Mesendoderm (in vitro differentiated cells): ENCODE data around the gene ZMAT3. TPM values are rescaled to one million over a fixed set of nuclear protein-coding genes. Genes with fewer than 3 reads are reported as not detected.
"Not testable (repeated sequence)": the region's sequence is repeated elsewhere in the genome, so short reads cannot be mapped to it uniquely, and the experiment has no call there.

Experiments used
- DNase-seq: peaks from one replicate; pipeline ENCODE4 v3.0.0; 2013
- H2AK5ac ChIP-seq: 2 replicates; pipeline ENCODE4 v1.6.1; 2013; ENCODE audit warnings: low read length, inconsistent platforms
- H2BK120ac ChIP-seq: 2 replicates; pipeline ENCODE4 v1.6.1; 2013; ENCODE audit warnings: low read depth, mild to moderate bottlenecking, low read length, moderate library complexity, mixed read lengths
- H2BK15ac ChIP-seq: replicated peaks from 2 replicates; pipeline ENCODE4 v1.6.1; 2013; ENCODE audit warnings: low read depth, mild to moderate bottlenecking, moderate library complexity
- H2BK5ac ChIP-seq: 2 replicates; pipeline ENCODE4 v1.6.1; 2013; ENCODE audit warnings: low read length, inconsistent platforms
- H3K18ac ChIP-seq: 2 replicates; pipeline ENCODE4 v1.6.1; 2013; ENCODE audit warnings: mild to moderate bottlenecking, low read length, mixed read lengths
- H3K23ac ChIP-seq: one replicate; pipeline ENCODE4 v1.6.1; 2013; ENCODE audit warnings: low read length
- H3K27ac ChIP-seq: 2 replicates; pipeline ENCODE4 v1.5.1; 2013; ENCODE audit warnings: low read depth, mild to moderate bottlenecking, inconsistent platforms, low read length, moderate library complexity
- H3K27me3 ChIP-seq: 2 replicates; pipeline ENCODE4 v1.6.1; 2013; ENCODE audit warnings: low read length, control low read depth, mild to moderate bottlenecking, inconsistent platforms; ENCODE audit not compliant: insufficient read depth, poor library complexity
- H3K36me3 ChIP-seq: 2 replicates; pipeline ENCODE4 v1.6.1; 2013; ENCODE audit warnings: low read length, inconsistent platforms; ENCODE audit not compliant: control insufficient read depth, insufficient read depth
- H3K4ac ChIP-seq: one replicate; pipeline ENCODE4 v1.6.1; 2013; ENCODE audit warnings: low read depth, mild to moderate bottlenecking, low read length, moderate library complexity
- H3K4me1 ChIP-seq: 2 replicates; pipeline ENCODE4 v1.6.1; 2013; ENCODE audit warnings: low read depth, low read length, inconsistent platforms; ENCODE audit not compliant: control insufficient read depth
- H3K4me2 ChIP-seq: 2 replicates; pipeline ENCODE4 v1.6.1; 2013; ENCODE audit warnings: low read length
- H3K4me3 ChIP-seq: 2 replicates; pipeline ENCODE4 v1.5.1; 2013; ENCODE audit warnings: mild to moderate bottlenecking, low read length
- H3K56ac ChIP-seq: one replicate; pipeline ENCODE4 v1.6.1; 2013; ENCODE audit warnings: low read length
- H3K79me1 ChIP-seq: 2 replicates; pipeline ENCODE4 v1.6.1; 2013; ENCODE audit warnings: low read length, inconsistent platforms
- H3K79me2 ChIP-seq: 2 replicates; pipeline ENCODE4 v1.6.1; 2013; ENCODE audit warnings: mild to moderate bottlenecking, low read length; ENCODE audit not compliant: control insufficient read depth, insufficient read depth
- H3K9ac ChIP-seq: 2 replicates; pipeline ENCODE4 v1.6.1; 2013; ENCODE audit warnings: low read length, inconsistent platforms
- H4K5ac ChIP-seq: one replicate; pipeline ENCODE4 v1.6.1; 2013; ENCODE audit warnings: low read length
- H4K8ac ChIP-seq: one replicate; pipeline ENCODE4 v1.6.1; 2013; ENCODE audit warnings: low read depth, mild to moderate bottlenecking, control low read depth, low read length, moderate library complexity
- WGBS: extraction: QIAGEN DNeasy Blood & Tissue Kit; methylation state at CpG from one replicate; pipeline ENCODE4 v1.1.7; 2013; ENCODE audit warnings: low lambda C conversion rate, missing lambda C conversion rate; ENCODE audit not compliant: insufficient coverage; ENCODE audit errors: extremely low coverage; 5-methylcytosine and 5-hydroxymethylcytosine counted together
- polyA plus RNA-seq, 2 experiments: library from polyadenylated mRNA; stranded (reverse); fragments of 200-250 nt; gene quantifications; one replicate each; pipeline ENCODE4 v1.2.3, GENCODE V29; 2013

The ZMAT3 gene, protein sequence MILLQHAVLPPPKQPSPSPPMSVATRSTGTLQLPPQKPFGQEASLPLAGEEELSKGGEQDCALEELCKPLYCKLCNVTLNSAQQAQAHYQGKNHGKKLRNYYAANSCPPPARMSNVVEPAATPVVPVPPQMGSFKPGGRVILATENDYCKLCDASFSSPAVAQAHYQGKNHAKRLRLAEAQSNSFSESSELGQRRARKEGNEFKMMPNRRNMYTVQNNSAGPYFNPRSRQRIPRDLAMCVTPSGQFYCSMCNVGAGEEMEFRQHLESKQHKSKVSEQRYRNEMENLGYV
- polyA plus RNA-seq (2013, experiment 1 of 2): 3.9 TPM
- 3.6 TPM for polyA plus RNA-seq (2013, experiment 2 of 2)

DNA sequence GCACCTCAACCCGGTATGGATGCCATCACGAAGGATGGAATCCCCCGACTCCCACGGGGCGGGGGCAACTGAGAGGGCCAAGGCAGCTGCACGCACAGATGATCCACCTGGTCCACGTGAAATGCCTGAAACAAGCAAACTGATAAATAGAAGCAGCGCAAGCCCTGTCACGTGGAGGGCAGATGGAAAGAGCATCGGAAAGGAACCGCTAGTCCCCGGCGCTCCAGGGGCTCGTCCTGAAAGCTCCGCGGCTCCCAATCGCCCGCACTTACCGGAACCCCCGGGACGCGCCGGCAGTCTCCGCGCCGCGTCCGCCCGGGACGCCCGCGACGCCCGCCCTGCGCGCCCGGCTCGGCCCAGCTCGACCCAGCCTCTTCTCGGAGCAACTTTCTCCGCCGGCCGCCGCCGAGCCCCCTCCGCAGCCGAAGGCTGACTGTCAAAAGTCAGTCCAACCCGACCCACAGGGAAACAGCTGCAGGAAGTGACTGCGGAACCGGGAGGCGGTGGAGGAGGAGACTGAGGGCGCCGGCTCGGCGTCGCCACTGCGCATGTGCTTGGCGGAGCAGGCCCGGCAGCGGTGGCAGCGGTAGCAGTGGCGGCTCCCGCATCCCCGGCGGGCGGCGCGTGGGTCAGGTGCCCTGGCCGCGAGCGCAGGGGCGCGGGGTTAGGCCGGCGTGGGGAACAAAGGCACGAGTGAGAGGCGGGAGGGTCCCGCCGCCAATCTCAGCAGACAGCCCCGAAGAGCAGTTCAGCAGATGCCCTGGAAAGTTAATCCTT lies at the start of gene ZMAT3:
Gene ZMAT3, minus strand, starts transcription at position 487 of the 777 bp plus-strand sequence. CDS start 4,057 bp downstream, outside the sequence.
- Histone ChIP-seq H3K4ac (no peak within 1 kb of the TSS), H3K27me3 (no peaks in the 10 kb centered on the region), H3K56ac (peak within 1 kb of the TSS; percentile 90), H2AK5ac (no peak within 1 kb of the TSS), H3K79me1 (no peaks in the 10 kb centered on the region), H3K79me2 (no peaks in the 10 kb centered on the region), H2BK5ac (no peak within 1 kb of the TSS), H3K4me2 (peak within 1 kb of the TSS; percentile 72), H3K23ac (no peak within 1 kb of the TSS), H2BK120ac (no peak within 1 kb of the TSS), H4K5ac (no peak within 1 kb of the TSS), H3K9ac (peak within 1 kb of the TSS; percentile 80), H3K4me1 (no peaks in the 10 kb centered on the region), H2BK15ac (no peak within 1 kb of the TSS), H4K8ac (no peak within 1 kb of the TSS), H3K27ac (no peak within 1 kb of the TSS), H3K4me3 (peak within 1 kb of the TSS; percentile 92), H3K36me3 (no peaks in the 10 kb centered on the region), H3K18ac (peak within 1 kb of the TSS; percentile 47)
- peak; percentile 87 for DNase-seq
- WGBS: no CpG with 5 or more reads among the region's 80 CpGs

DNA sequence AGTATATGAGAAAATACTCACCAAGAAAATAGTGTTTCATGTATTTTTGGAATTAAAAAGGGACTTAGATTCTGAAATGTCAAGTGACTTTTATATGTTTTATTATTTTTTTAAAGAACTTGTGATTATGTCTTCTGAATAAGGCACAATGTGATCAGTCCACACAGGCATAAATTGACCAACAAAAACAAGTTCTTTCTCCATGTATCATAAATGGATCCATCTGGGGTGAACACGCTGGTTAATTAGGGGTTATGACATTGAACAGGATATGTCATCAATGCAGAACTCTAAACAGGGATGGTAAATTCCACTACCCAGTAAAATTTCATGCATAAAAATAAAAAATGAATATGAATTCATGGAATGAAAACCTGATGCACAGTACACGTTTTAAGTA lies 45.2 kb upstream of the ZMAT3 start:
- Histone ChIP-seq H3K79me2 (no peaks in the 10 kb centered on the region), H3K4ac (no peak overlapping the region), H3K36me3 (no peaks in the 10 kb centered on the region), H3K27me3 (no peaks in the 10 kb centered on the region), H3K18ac (no peak overlapping the region), H3K4me1 (no peaks in the 10 kb centered on the region), H3K79me1 (no peaks in the 10 kb centered on the region), H4K8ac (no peak overlapping the region), H2BK120ac (no peak overlapping the region), H3K27ac (no peak overlapping the region), H3K4me3 (no peak overlapping the region), H2AK5ac (no peak overlapping the region), H2BK15ac (no peak overlapping the region), H4K5ac (no peak overlapping the region), H3K23ac (no peak overlapping the region), H3K56ac (no peak overlapping the region), H3K9ac (no peak overlapping the region), H3K4me2 (no peak overlapping the region), H2BK5ac (no peak overlapping the region)
- no CpG with 5 or more reads among the region's 2 CpGs for WGBS
- no peak for DNase-seq

DNA sequence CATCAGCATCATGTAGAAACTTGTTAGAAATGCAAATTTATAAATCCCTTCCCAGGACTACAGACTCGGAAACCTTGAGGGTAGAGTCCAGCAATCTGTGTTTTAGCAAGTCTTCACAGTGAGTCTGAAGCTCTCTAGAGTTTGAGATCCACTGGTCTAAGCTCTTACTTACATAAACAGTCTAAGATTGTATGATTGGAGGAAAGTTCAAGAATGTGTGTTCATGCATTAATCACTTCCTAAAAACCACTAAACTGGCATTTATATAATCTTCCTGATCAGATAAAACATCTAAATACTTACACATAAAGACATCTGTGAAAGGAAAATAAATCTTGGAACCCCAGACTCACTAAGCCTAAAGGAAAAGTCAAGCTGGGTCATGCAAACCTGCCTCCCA lies 43.8 kb upstream of the ZMAT3 start:
- not testable (repeated sequence) for H2BK15ac ChIP-seq, H3K4me1 ChIP-seq, H2BK5ac ChIP-seq, H3K23ac ChIP-seq, H3K4ac ChIP-seq, H4K5ac ChIP-seq, H3K36me3 ChIP-seq, DNase-seq, H3K27ac ChIP-seq, H3K4me2 ChIP-seq, H3K79me2 ChIP-seq, H3K4me3 ChIP-seq, H3K27me3 ChIP-seq, H2AK5ac ChIP-seq, H3K18ac ChIP-seq, H4K8ac ChIP-seq, H2BK120ac ChIP-seq, H3K9ac ChIP-seq, H3K56ac ChIP-seq, H3K79me1 ChIP-seq
- no CpG with 5 or more reads among the region's 1 CpG for WGBS

DNA sequence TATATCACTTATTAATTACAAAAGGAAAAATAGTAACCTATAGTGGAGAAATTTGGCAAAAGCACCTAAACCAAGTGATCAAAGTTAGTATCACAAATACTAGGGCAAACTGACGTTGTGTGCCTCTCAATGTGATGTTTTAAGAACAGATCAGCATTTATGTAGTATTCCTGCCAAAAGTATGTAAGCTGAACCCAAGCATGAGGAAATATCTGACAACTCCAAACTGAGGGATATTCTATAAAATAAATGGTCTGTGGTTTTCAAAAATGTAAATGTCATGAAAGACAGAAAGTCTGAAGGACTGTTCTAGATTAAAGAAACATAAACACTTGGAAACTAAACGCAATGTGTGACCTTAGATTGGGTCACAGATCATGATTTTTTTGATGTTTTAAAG lies 42.3 kb upstream of the ZMAT3 start:
- Histone ChIP-seq H2BK120ac (no peak overlapping the region), H4K8ac (no peak overlapping the region), H3K36me3 (no peaks in the 10 kb centered on the region), H3K9ac (no peak overlapping the region), H3K27ac (no peak overlapping the region), H2BK15ac (no peak overlapping the region), H3K4me3 (no peak overlapping the region), H3K23ac (no peak overlapping the region), H2AK5ac (no peak overlapping the region), H3K56ac (no peak overlapping the region), H4K5ac (no peak overlapping the region), H3K4ac (no peak overlapping the region), H3K18ac (no peak overlapping the region), H3K27me3 (no peaks in the 10 kb centered on the region), H3K79me1 (no peaks in the 10 kb centered on the region), H2BK5ac (no peak overlapping the region), H3K4me1 (no peaks in the 10 kb centered on the region), H3K79me2 (no peaks in the 10 kb centered on the region), H3K4me2 (no peak overlapping the region)
- no CpG with 5 or more reads among the region's 2 CpGs for WGBS
- DNase-seq: no peak

- Histone ChIP-seq H3K4me1 (no peaks in the 10 kb centered on the region), H4K5ac (no peak overlapping the region), H4K8ac (no peak overlapping the region), H3K18ac (no peak overlapping the region), H3K79me2 (no peaks in the 10 kb centered on the region), H3K27ac (no peak overlapping the region), H3K4ac (no peak overlapping the region), H3K36me3 (no peaks in the 10 kb centered on the region), H3K56ac (no peak overlapping the region), H3K4me2 (no peak overlapping the region), H3K27me3 (no peaks in the 10 kb centered on the region), H2AK5ac (no peak overlapping the region), H3K23ac (no peak overlapping the region), H3K4me3 (no peak overlapping the region), H2BK120ac (no peak overlapping the region), H3K9ac (no peak overlapping the region), H2BK15ac (no peak overlapping the region), H2BK5ac (no peak overlapping the region), H3K79me1 (no peaks in the 10 kb centered on the region)
- no peak for DNase-seq
- no CpG with 5 or more reads among the region's 1 CpG for WGBS
Measured at GRCh38 chr3:179108086-179108485, 36.5 kb upstream of the ZMAT3 start.
